Left ventricle myocardium superior (tissue), 1 donor: ENCODE data around the gene IPO13. TPM values are rescaled to one million over a fixed set of nuclear protein-coding genes. Genes with fewer than 3 reads are reported as not detected.

Experiments
- ATAC-seq: fragments of 200-7000 bp; cut with Tn5 transposase; one replicate; pipeline ENCODE4 v1.9.1; 2020; ENCODE audit warnings: mild to moderate bottlenecking, moderate library complexity
- DNase-seq: peaks from one replicate; pipeline ENCODE4 v3.0.0-alpha.2; 2020
- intact Hi-C: fragments of 100-400 bp; cut with micrococcal nuclease; formaldehyde crosslinking; loops from one replicate; pipeline ENCODE4 v1.11.0; 2022
- total RNA-seq: library from RNA; stranded (reverse); fragmentation: NEBNext Ultra II Directional; extraction: Animal tissue kit (Norgen Biotek cat#: 25700); gene quantifications from one replicate; pipeline ENCODE4 v1.2.1, GENCODE V29; 2021
- donor health status: DM: no; HTN: yes; CAD: no; lungs with severe emphysema.

The IPO13 gene
- total RNA-seq, 1 donor from 2014 or later = 60.0 TPM

DNA sequence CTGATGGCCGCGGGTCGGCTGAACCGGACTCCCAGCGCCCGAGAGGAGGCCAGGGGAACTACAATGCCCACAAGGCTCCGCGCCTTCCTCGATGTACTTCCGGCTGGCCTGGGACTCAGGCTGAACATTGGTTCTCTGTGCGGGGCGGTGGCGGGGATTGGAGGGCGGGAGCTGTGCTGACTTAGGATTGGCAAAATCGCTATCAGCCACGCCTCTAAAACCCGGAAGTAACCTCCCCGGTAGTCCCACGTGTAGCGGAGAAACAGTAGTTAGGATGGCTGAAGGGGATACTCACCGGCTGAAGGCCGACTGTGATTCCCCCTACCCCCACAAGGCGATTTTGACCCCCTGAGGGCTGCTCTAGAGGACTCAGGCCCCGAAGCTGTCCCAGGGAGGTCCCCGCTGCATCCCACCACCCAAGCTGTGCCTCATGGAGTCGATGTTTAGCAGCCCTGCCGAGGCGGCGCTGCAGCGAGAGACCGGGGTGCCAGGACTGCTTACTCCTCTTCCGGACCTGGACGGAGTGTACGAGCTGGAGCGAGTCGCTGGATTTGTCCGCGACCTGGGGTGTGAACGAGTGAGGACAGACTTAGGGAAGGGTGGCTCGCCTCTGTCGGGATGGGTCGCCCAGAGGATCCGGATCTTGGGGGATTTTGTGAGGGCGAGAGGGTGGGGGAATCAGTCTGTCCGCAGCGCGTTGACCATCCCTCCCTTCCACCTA, 23.2 kb downstream of the IPO13 start, which contains the start of gene DPH2:
Gene DPH2 (plus strand): TSS at position 265 of the 721 bp plus-strand sequence. CDS start 166 bp downstream, at position 431.
- ATAC-seq (peak; percentile 88), DNase-seq (peak; percentile 97)
- intact Hi-C loops = no loop called here

DNA sequence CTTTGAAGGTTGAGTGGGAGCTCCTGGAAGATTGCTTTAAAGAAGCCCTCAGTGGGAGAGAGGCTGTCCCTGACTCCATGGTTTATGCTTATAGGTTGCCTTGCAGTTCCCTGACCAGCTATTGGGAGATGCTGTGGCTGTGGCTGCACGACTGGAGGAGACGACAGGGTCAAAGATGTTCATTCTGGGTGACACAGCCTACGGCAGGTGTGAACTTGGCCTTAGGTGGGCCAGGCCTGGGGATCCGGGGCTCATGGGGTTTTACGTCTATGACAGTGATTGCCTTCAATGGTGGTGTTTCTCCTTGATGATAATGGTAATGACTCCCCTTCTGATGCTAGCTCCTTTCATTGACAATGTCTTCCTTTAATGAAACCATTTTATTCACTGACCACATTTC, 23.8 kb downstream of the IPO13 start:
- DNase-seq (no peak), ATAC-seq (no peak)
- intact Hi-C loops = no loop called here

DNA sequence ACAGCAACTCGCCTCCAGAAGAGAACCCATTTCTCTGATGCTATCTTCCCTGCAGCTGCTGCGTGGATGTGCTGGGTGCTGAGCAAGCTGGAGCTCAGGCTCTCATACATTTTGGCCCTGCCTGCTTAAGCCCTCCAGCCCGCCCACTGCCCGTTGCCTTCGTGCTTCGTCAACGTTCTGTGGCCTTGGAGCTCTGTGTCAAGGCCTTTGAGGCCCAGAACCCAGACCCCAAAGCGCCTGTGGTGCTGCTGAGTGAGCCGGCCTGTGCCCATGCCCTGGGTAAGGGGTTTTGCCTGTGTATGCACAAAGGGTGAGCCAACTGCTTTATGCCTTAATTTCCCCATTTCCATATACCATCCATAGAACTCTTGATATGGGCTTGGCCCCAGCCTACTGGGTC, 24.2 kb downstream of the IPO13 start:
- intact Hi-C loops = no loop called here
- DNase-seq (no peak), ATAC-seq (no peak)

DNA sequence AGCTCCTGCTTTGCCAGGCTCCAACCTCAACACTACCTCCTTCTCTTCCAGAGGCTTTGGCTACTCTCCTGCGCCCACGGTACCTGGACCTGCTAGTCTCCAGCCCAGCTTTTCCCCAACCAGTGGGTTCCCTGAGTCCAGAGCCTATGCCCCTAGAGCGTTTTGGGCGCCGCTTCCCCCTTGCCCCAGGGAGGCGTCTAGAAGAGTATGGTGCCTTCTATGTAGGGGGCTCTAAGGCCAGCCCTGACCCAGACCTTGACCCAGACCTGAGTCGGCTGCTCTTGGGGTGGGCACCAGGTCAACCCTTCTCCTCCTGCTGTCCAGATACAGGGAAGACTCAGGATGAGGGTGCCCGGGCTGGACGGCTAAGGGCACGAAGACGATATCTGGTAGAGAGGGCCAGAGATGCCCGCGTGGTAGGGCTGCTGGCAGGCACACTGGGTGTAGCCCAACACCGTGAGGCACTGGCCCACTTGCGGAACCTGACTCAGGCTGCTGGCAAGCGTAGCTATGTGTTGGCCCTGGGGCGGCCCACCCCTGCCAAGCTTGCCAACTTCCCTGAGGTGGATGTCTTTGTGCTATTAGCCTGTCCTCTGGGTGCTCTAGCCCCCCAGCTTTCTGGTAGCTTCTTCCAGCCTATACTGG, 24.7 kb downstream of the IPO13 start:
- DNase-seq (no peak), ATAC-seq (no peak)
- intact Hi-C loops = no loop called here

DNA sequence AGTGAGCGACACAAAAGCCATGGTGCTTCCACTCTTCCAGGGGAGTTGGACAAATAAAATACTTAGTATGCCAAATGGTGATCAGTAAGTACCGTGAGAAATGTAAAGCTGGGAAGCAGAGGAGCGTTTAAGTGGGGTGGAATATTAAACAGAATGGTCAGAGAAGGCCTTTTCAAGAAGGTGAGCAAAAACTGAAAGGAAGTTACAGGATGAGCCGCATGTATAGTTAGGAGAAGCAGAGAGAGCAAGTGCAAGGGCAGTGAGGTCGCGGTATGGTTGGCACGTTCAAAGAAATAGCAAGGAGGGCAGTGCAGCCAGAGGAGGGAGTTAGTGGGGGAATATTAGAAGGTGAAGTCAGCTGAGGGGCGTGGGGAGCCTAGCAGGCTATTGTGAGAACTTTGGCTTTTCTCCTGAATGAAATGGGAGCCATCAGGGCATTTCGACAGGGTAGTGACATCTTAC, 27.3 kb downstream of the IPO13 start:
- intact Hi-C loops = no loop called here
- peak; percentile 2 for ATAC-seq
- DNase-seq = no peak

DNA sequence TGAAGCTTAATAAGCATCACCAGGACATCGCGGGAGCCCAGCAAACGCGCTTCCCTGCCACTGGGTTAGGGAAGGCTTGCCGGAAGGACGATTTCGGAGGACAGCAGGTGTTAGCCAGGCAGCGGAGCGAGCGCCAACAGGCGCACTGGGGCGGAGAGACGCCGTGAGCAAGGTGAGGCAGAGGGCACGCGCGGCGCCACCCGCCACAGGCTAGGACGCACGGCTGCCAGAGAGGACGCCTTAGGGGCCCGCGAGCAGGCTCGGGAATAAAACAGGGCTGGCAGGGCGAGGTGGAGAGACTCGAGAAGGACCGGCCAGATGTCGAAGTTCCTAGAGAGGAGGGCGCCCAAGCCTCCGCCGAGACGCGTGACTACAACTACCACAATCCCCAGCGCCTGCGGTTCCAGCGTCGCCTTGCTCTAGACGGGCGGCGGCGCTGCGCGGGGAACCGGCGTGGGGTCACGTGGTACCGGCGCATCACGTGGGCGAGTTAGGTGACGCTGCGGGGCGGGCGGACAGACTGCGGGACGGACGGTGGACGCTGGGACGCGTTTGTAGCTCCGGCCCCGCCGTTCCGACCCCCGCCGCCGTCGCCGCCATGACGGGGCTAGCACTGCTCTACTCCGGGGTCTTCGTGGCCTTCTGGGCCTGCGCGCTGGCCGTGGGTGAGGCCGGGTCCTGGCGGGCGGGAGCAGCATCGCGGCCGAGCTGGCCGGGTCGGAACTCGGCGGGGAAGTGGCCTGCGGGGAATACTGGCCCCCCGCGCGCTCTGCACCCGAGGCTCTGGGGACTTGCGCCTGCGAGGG, 27.9 kb downstream of the IPO13 start, which contains the start of gene ATP6V0B:
Gene ATP6V0B (plus strand): TSS at position 518 of the 806 bp plus-strand sequence. CDS start 81 bp downstream, at position 599.
- ATAC-seq = peak; percentile 89
- peak; percentile 99 for DNase-seq
- intact Hi-C loops = no loop called here

DNA sequence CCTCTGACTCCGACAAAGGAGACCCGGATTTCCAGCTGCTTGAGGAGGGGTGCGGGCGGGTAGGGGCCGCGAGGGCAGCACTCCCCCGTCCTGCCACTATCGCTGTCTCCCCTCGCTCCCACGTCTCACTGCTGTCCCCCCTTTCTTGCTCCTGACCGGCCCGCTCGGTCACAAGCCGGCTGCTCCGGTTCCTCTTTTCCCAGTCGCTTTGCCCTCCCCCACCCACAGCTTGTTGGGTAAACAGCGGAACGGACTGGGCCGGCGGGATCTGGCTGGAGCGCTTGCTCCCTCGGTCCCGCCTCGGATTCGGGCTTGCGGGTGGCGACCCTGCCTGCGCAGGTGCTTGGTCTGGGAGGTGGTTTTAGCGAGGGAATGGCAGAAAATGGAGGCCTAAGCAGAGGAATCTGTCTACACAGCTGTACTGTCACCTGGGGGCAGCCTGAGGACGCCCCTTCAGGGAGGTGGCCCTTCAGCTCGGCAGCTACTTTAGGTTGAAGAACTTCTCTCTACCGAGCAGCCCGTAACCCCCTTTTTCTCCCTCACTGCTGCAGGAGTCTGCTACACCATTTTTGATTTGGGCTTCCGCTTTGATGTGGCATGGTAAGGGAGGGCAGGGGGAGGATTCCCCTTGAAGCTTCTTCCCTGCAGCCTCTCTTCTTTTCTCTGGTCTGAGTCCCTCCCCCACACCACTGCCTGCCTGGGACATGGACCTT, 28.7 kb downstream of the IPO13 start:
- ATAC-seq (peak; percentile 24), DNase-seq (peak; percentile 70)
- intact Hi-C loops = no loop called here

DNA sequence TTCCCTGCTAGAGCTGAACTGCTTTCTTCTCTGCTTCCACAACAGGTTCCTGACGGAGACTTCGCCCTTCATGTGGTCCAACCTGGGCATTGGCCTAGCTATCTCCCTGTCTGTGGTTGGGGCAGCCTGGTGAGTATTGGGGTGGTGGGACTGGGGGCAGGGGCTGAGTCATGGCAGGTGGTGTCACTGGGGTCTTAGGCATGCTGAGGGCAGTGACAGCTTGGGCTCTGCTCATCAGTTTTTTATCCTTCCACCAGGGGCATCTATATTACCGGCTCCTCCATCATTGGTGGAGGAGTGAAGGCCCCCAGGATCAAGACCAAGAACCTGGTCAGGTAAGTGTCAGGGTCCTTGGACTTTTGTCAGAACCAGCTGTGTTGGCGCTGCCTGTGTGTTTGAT, 29.3 kb downstream of the IPO13 start:
- DNase-seq (no peak), ATAC-seq (no peak)
- intact Hi-C loops = no loop called here

DNA sequence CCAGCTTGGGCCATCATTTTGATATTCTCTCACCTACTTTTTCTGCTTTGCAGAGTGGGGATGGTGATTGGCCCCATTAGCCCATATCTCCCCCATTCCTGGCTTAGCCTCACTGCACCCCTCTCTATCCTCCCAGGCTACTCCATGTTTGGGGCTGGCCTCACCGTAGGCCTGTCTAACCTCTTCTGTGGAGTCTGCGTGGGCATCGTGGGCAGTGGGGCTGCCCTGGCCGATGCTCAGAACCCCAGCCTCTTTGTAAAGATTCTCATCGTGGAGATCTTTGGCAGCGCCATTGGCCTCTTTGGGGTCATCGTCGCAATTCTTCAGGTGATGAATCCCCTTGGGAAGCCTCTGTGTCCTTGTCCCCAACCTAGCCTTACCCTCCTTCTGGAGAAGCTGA, 30.1 kb downstream of the IPO13 start:
- intact Hi-C loops = no loop called here
- ATAC-seq (no peak), DNase-seq (no peak)

DNA sequence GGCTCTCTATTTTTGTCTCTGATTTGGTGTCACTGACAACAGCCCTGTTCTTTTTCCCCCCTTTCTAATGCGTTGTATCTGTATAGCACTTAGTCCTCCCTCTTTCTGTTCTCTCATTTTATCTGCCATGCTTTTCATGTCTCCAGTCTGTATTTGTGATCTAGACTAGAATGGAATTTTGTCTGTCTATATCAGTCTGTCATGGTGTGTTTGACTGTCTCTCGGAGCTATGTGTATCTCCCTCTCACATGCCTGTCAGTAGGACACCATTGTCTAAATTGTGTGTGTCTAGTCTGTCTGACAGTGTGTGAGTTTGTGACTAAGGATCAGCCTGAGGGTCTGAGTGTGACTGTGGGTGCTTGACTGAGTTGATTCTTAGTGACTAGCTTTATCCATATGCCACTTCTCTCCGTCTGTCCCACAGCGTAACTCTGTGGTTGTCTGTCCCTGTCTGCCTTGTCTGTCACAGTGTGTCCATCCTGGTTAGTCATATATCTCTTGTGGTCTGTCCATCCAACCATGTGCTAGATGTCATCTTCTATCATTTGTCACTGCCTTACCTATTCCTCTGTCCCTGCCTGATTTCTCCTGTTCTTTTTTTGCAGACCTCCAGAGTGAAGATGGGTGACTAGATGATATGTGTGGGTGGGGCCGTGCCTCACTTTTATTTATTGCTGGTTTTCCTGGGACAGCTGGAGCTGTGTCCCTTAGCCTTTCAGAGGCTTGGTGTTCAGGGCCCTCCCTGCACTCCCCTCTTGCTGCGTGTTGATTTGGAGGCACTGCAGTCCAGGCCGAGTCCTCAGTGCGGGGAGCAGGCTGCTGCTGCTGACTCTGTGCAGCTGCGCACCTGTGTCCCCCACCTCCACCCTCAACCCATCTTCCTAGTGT, 30.9 kb downstream of the IPO13 start:
- DNase-seq (no peak), ATAC-seq (no peak)
- intact Hi-C loops = no loop called here

DNA sequence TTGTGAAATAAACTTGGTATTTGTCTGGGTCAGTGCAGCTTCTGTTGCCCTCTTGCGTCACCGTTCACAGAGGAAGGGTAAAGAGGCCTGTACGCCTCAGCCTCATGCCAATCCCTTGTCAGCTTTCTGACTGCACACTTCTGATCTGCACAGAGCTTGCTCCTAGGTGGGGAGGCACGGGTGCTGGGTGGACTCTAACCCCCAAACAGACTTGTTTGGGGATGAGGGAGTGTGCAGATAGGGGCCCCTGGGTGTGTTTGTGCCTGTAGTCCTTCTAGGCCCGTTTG, 31.5 kb downstream of the IPO13 start:
- no peak for DNase-seq
- ATAC-seq = no peak
- intact Hi-C loops = no loop called here

DNA sequence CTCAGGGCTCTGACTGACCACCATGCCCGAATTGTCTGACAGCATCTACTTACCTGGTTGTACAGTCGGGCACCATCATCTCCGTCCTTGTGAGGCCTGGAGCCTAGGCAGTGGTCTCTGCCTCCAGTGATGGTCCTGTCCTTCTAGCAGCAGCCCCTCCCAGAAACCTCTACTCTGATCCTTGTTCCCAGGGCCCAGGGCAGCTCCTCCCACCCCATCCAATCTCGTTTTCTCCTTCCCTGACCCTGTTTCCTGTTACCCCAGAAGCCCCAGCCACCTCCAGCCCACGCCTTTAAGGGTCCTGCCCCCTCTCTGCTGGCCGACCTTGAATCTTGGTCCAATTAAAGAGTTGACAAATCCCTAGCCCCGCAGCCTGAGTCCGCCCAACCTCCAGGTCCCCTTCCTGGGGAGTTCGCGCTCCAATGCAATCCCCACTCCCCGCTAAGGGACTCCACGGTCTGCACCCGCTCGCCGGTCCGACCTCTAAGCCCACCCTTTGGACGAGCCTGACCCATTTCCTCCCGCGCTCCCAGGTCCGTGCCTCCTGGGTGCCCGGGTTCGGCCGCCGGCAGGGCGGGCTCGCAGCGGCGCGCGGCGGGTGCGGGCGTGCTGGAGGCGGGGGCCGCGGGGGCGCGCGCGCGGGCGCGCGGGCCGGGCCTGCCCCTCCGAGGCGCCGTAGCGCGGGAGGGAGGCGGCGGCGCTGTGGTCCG, 32.0 kb downstream of the IPO13 start, which contains the start of gene B4GALT2:
Gene B4GALT2 (plus strand): TSS at position 660 of the 710 bp plus-strand sequence. CDS start 1,951 bp downstream, outside the sequence.
- ATAC-seq = peak; percentile 3
- peak; percentile 76 for DNase-seq
- intact Hi-C loops = no loop called here

DNA sequence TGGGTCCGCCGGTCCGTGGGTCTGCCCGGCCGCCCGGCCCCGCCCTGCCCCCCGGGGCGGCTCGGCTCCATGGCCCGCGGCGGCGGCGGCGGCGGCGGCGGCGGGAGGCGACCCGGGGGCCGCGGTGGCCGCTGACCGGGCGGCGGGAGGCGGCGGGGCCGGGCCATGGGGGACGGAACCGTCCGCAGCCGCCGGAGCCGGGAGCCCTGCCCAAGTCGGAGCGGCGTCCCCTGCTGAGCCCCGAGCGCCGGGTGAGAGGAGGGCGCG, 32.4 kb downstream of the IPO13 start:
- DNase-seq (no peak), ATAC-seq (no peak)
- intact Hi-C loops = no loop called here

DNA sequence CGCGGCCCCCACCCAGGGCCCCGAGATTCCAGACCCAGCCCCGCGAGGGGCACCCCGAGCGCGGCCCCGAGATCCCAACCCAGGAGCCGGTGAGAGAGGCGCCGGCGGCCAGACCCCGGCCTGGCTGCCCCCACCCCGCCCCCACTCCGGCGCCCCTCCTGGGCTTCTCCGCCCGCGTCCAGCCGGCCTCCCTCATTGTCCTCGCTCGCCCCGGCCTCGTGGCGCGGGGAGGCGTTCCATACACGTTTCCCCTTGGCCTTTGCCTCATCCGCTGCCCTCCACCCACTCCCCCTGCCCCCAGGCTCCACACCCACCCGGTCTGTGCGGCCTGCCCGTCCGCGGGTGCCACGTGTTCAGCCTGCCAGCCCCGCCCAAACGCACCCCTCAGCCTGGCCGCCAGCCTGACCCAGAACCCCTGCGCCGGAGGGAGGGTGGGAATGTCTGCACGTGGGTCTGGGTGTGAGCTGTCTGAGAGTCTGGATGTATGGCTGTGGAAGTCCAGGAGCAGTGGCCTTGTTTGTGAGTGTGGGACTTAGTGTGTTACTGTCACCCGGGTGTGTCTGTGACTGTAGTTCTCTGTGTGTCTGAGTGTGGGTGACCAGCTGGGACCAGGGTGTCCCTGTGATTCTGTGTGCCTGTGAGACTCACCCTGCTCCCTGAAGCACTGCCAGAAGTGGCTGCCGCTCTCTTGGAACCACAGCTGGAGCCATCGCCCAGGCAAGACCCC, 32.9 kb downstream of the IPO13 start:
- peak; percentile 16 for ATAC-seq
- DNase-seq = peak; percentile 66
- intact Hi-C loops = no loop called here

DNA sequence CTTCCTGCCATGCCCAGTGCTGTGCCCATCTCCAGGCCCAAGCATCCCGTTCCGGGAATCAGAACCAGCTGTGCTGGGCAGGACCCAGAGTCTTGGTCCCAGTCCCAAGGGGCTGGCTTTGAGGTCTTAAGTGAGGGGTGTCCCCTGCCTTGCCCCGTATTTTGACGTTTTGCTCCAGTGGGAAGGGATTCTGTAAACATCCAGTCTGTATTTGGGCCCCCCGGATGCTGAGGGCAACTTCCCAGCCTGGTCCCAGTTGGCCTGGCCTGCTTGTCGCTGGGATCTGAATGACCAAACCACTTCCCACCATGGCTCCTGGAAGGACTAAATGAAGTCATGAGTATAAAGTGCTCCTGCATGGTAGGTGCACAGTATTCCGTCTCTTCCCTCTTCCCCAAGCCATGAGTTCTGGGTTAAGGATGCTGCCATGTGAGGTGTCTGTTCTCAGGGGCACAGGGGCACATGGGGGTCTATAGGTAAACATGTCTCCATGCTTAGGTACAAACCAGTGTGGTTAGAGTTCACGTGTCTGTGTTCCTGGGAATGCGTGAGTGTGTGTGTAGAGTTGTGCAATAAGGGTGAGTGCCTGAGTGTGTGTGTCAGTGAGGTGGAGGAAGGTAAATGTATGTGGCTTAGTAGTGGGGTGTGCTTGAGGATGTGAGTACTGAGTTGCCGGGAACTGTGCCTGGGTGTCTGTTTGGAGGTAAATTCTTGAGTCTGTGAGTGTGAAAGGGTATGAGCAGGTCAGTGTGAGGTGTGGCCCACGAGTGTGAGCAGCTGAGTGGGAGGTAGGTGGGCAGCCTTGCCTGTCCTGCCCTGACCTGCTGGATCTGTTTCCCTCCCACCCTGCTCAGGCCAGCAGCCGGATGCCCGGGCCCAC, 33.7 kb downstream of the IPO13 start:
- intact Hi-C loops = no loop called here
- DNase-seq = no peak
- ATAC-seq = no peak

DNA sequence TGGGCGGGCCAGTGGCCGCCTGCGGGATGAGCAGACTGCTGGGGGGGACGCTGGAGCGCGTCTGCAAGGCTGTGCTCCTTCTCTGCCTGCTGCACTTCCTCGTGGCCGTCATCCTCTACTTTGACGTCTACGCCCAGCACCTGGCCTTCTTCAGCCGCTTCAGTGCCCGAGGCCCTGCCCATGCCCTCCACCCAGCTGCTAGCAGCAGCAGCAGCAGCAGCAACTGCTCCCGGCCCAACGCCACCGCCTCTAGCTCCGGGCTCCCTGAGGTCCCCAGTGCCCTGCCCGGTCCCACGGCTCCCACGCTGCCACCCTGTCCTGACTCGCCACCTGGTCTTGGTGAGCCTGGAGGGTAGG, 34.4 kb downstream of the IPO13 start:
- DNase-seq (no peak), ATAC-seq (no peak)
- intact Hi-C loops = no loop called here

DNA sequence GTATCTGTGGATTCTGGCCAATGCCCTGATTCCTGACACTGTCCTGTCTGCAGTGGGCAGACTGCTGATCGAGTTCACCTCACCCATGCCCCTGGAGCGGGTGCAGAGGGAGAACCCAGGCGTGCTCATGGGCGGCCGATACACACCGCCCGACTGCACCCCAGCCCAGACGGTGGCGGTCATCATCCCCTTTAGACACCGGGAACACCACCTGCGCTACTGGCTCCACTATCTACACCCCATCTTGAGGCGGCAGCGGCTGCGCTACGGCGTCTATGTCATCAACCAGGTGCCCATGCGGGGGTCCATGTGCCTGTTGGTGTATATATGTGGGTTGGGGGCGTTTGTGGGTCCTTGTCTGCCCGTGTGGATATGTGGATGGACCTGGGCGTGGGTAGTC, 34.9 kb downstream of the IPO13 start:
- intact Hi-C loops = no loop called here
- ATAC-seq (no peak), DNase-seq (no peak)
